ENCODE data around the gene ALK.

The ALK gene

GRCh38 chr2:29898999-29899398, 22.4 kb downstream of the ALK start:
- CTCF ChIA-PET: no interaction called here
- POLR2A ChIA-PET: no interaction called here
- TF ChIP-seq, protein P1, sequence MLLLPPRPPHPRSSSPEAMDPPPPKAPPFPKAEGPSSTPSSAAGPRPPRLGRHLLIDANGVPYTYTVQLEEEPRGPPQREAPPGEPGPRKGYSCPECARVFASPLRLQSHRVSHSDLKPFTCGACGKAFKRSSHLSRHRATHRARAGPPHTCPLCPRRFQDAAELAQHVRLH (tag by site-specific recombination; IDR thresholded peaks at IDR 0.05): no peak
- no peak for TF ChIP-seq ZBTB7A (tag by site-specific recombination; IDR thresholded peaks at IDR 0.05; ENCODE audit: low read depth)
- TF ChIP-seq HOXC10 (CRISPR knock-in tag; IDR thresholded peaks at IDR 0.05): no peak
- TF ChIP-seq BCL11A (tag by site-specific recombination; IDR thresholded peaks at IDR 0.05; ENCODE audit: low read depth): no peak
- TF ChIP-seq, protein P2, sequence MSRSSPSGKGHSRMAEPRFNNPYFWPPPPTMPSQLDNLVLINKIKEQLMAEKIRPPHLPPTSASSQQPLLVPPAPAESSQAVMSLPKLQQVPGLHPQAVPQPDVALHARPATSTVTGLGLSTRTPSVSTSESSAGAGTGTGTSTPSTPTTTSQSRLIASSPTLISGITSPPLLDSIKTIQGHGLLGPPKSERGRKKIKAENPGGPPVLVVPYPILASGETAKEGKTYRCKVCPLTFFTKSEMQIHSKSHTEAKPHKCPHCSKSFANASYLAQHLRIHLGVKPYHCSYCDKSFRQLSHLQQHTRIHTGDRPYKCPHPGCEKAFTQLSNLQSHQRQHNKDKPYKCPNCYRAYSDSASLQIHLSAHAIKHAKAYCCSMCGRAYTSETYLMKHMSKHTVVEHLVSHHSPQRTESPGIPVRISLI (tag by site-specific recombination; IDR thresholded peaks at IDR 0.05): no peak
- no peak for TF ChIP-seq ZNF391 (tag by site-specific recombination; IDR thresholded peaks at IDR 0.05; ENCODE audit: borderline replicate concordance, low read depth)
- TF ChIP-seq RBAK (tag by site-specific recombination; IDR thresholded peaks at IDR 0.05): no peak
- no peak for TF ChIP-seq SP7 (tag by site-specific recombination; IDR thresholded peaks at IDR 0.05)
- TF ChIP-seq, protein P3, sequence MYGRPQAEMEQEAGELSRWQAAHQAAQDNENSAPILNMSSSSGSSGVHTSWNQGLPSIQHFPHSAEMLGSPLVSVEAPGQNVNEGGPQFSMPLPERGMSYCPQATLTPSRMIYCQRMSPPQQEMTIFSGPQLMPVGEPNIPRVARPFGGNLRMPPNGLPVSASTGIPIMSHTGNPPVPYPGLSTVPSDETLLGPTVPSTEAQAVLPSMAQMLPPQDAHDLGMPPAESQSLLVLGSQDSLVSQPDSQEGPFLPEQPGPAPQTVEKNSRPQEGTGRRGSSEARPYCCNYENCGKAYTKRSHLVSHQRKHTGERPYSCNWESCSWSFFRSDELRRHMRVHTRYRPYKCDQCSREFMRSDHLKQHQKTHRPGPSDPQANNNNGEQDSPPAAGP (tag by site-specific recombination; IDR thresholded peaks at IDR 0.05): no peak
- TF ChIP-seq ZNF555 (tag by site-specific recombination; conservative IDR thresholded peaks at IDR 0.05): no peak
- no peak for TF ChIP-seq OSR2 (tag by site-specific recombination; IDR thresholded peaks at IDR 0.05)
- TF ChIP-seq ZNF292 (tag by site-specific recombination; IDR thresholded peaks at IDR 0.05; ENCODE audit: borderline replicate concordance, low read depth): no peak
- no peak for TF ChIP-seq ZNF37A (tag by site-specific recombination; IDR thresholded peaks at IDR 0.05)
- H3K9me3 ChIP-seq (ENCODE audit: control insufficient read depth, insufficient read depth, low read depth, low read length): no peaks in the 10 kb centered on the region
- no peak overlapping the region for H3K4me3 ChIP-seq (ENCODE audit: low read depth, low read length)
- no peak overlapping the region for H3K27ac ChIP-seq (ENCODE audit: extremely low read depth, low read depth, low read length)
- H3K4me1 ChIP-seq (ENCODE audit: control insufficient read depth, insufficient read depth, low read length): no peaks in the 10 kb centered on the region
- no peaks in the 10 kb centered on the region for H3K36me3 ChIP-seq (ENCODE audit: control insufficient read depth in 2 of 2, insufficient read depth in 1 of 2, low read length in 2 of 2)

DNA sequence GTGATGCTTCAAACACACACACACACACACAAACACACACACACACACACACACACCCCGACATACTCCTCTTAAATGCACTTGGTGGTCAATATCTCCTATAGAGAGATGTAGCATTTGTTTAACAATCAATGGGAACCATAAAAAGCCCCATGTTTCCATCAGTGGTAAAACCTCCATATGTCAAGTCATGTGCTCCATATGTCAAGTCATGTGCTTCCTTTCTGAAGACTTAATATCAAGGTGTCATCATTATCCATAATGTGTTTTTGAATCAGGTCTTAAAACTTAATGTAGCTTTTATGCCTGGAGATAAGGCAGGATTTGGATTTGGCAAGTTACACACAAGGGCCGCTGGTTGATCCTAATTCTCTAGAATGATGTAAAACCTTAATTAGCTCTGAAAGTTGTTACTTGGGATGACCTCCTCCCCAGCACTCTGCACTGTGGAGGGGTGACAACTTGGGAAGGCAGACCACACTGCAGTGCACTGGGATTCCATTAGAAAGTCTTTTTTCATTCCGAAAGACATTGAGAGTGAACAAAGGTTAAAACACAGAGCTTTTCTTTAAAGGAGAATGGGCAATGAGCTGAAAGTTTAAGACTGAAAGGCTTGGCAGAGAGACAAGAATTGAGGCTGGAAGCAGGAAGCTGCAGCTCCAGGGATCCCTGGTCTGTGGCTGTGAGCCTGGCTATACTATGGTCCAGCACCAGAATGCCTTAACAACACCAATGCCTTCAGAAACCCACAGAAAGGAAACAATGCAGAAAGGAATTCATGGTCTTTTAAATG, 26.4 kb downstream of the ALK start:
- CTCF ChIA-PET: interaction anchor here (0.6 kb wide), 1 partner anchor 131 kb away, joined by 6 read pairs; no protein-coding TSS in a partner anchor
- no peaks in the 10 kb centered on the region for H3K36me3 ChIP-seq (ENCODE audit: control insufficient read depth in 2 of 2, insufficient read depth in 1 of 2, low read length in 2 of 2)
- no peak overlapping the region for H3K27ac ChIP-seq (ENCODE audit: extremely low read depth, low read depth, low read length)
- H3K4me1 ChIP-seq (ENCODE audit: control insufficient read depth, insufficient read depth, low read length): no peaks in the 10 kb centered on the region
- H3K9me3 ChIP-seq (ENCODE audit: control insufficient read depth, insufficient read depth, low read depth, low read length): no peaks in the 10 kb centered on the region
- TF ChIP-seq FEZF1 (tag by site-specific recombination; IDR thresholded peaks at IDR 0.05) (no peak), ZNF830 (tag by site-specific recombination; IDR thresholded peaks at IDR 0.05; ENCODE audit: low read depth) (no peak), ZNF521 (tag by site-specific recombination; IDR thresholded peaks at IDR 0.05) (no peak), ZNF175 (tag by site-specific recombination; IDR thresholded peaks at IDR 0.05) (no peak), SALL2 (tag by site-specific recombination; IDR thresholded peaks at IDR 0.05; ENCODE audit: borderline replicate concordance) (no peak), BCL11B (tag by site-specific recombination; IDR thresholded peaks at IDR 0.05; ENCODE audit: low read depth) (no peak), ZNF791 (tag by site-specific recombination; IDR thresholded peaks at IDR 0.05) (no peak), ZNF341 (tag by site-specific recombination; IDR thresholded peaks at IDR 0.05; ENCODE audit: low read depth) (no peak), MZF1 (tag by site-specific recombination; IDR thresholded peaks at IDR 0.05; ENCODE audit: borderline replicate concordance) (no peak), GLI4 (tag by site-specific recombination; IDR thresholded peaks at IDR 0.05) (no peak), ZBTB44 (tag by site-specific recombination; IDR thresholded peaks at IDR 0.05) (no peak), ZFP41 (tag by site-specific recombination; IDR thresholded peaks at IDR 0.05; ENCODE audit: borderline replicate concordance) (no peak), ZNF549 (tag by site-specific recombination; IDR thresholded peaks at IDR 0.05) (no peak), ZNF654 (tag by site-specific recombination; IDR thresholded peaks at IDR 0.05; ENCODE audit: low read depth) (no peak), KLF16 (tag by site-specific recombination; IDR thresholded peaks at IDR 0.05) (no peak)
- TF ChIP-seq, protein P4, sequence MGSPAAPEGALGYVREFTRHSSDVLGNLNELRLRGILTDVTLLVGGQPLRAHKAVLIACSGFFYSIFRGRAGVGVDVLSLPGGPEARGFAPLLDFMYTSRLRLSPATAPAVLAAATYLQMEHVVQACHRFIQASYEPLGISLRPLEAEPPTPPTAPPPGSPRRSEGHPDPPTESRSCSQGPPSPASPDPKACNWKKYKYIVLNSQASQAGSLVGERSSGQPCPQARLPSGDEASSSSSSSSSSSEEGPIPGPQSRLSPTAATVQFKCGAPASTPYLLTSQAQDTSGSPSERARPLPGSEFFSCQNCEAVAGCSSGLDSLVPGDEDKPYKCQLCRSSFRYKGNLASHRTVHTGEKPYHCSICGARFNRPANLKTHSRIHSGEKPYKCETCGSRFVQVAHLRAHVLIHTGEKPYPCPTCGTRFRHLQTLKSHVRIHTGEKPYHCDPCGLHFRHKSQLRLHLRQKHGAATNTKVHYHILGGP (tag by site-specific recombination; IDR thresholded peaks at IDR 0.05): no peak
- POLR2A ChIA-PET: no interaction called here
- no peak overlapping the region for H3K4me3 ChIP-seq (ENCODE audit: low read depth, low read length)

All from HEK293 (cell line).